ENCODE measurements around the gene FLNC. TPM values are rescaled to one million over a fixed set of nuclear protein-coding genes. Genes with fewer than 3 reads are reported as not detected.

The FLNC gene
- total and polyA plus RNA-seq, 2 of the 13 experiments (the other 11 are each of a cell fraction or from before 2014, with no cell fraction given): 0.02 TPM; not detected in 1

GRCh38 chr7:128783143-128783861, 46.9 kb upstream of the FLNC start (continued):
- TF ChIP-seq ZFP91 (CRISPR knock-in tag; IDR thresholded peaks at IDR 0.05; ENCODE audit: borderline replicate concordance): peak; percentile 30; the same call in 1 of the 2 replicates
- TF ChIP-seq ZNF263 (CRISPR knock-in tag; IDR thresholded peaks at IDR 0.05): peak; percentile 79
- TF ChIP-seq FOXA1 (IDR thresholded peaks at IDR 0.05): no peak
- no peak for TF ChIP-seq FOXA1 (CRISPR knock-in tag; IDR thresholded peaks at IDR 0.05)
- TF ChIP-seq GABPB1 (CRISPR knock-in tag; IDR thresholded peaks at IDR 0.05): no peak
- 0 out of 2 replicates have a peak, but pooled peaks have one; percentile 16 for TF ChIP-seq DRAP1 (CRISPR knock-in tag; IDR thresholded peaks at IDR 0.05)
- no peak for TF ChIP-seq FOXM1 (CRISPR knock-in tag; IDR thresholded peaks at IDR 0.05)
- TF ChIP-seq ZNF550 (CRISPR knock-in tag; IDR thresholded peaks at IDR 0.05; ENCODE audit: borderline replicate concordance): no peak
- no peak for TF ChIP-seq ZNF569 (CRISPR knock-in tag; IDR thresholded peaks at IDR 0.05; ENCODE audit: borderline replicate concordance)
- no peak for TF ChIP-seq AHR (CRISPR knock-in tag; IDR thresholded peaks at IDR 0.05)
- peak; percentile 12; the same call in 1 of the 2 replicates for TF ChIP-seq PHF8 (CRISPR knock-in tag; IDR thresholded peaks at IDR 0.05)
- peak; percentile 89; the same call in 1 of the 2 replicates for TF ChIP-seq ZBTB42 (CRISPR knock-in tag; IDR thresholded peaks at IDR 0.05)
- TF ChIP-seq GPN1 (CRISPR knock-in tag; IDR thresholded peaks at IDR 0.05; ENCODE audit: borderline replicate concordance): no peak
- TF ChIP-seq NR2C2 (CRISPR knock-in tag; IDR thresholded peaks at IDR 0.05; ENCODE audit: borderline replicate concordance): 0 out of 2 replicates have a peak, but pooled peaks have one; percentile 18
- TF ChIP-seq BORCS8-MEF2B (CRISPR knock-in tag; IDR thresholded peaks at IDR 0.05): peak; percentile 17; the same call in 1 of the 2 replicates
- TF ChIP-seq KDM1A (CRISPR knock-in tag; IDR thresholded peaks at IDR 0.05): no peak
